SK-N-SH (cell line): ENCODE measurements around the gene MAD1L1. TPM values are rescaled to one million over a fixed set of nuclear protein-coding genes. Genes with fewer than 3 reads are reported as not detected.
A peak's percentile ranks its signal among the peaks of the same experiment; 100 is the strongest.

Source experiments
- CTCF ChIA-PET: fragments of 300-600, 350-600 bp; formaldehyde crosslinking; extraction: SDS; loops from one replicate; lab custom pipeline; 2021; lab: Yijun Ruan, JAX
- POLR2A ChIA-PET: fragments of 350-600 bp; sonication (Branson Sonifier 250); formaldehyde crosslinking; extraction: SDS; loops from one replicate; lab custom pipeline; 2020; ENCODE audit warnings: antibody characterized with exemption, inconsistent platforms; lab: Yijun Ruan, JAX
- DNase-seq: peaks from one replicate; pipeline ENCODE4 v3.0.0; 2012
- H2AFZ ChIP-seq: fragments of 200-600 bp; sonication (generic); 2 replicates; pipeline ENCODE4 v1.8.1; 2016; ENCODE audit warnings: antibody characterized with exemption, mild to moderate bottlenecking, low read depth
- H3F3A ChIP-seq: fragments of 200-600 bp; sonication (generic); replicated peaks from 2 replicates; pipeline ENCODE3; 2016; ENCODE audit warnings: antibody characterized with exemption, mild to moderate bottlenecking; ENCODE audit not compliant: insufficient read depth
- H3K27ac ChIP-seq, 2 experiments: fragments of 200-500 bp in 1 of 2; fragments of 200-600 bp in 1 of 2; sonication (Bioruptor generic) in 1 of 2; sonication (generic), shearing (Covaris generic) in 1 of 2; 2 replicates each; pipeline versions ENCODE4 v1.5.1 to v1.6.1; 2014 to 2016; ENCODE audit warnings: low read depth in 2 of 2, inconsistent platforms in 1 of 2, low read length in 1 of 2, mild to moderate bottlenecking in 1 of 2, mixed read lengths in 1 of 2
- H3K27me3 ChIP-seq: fragments of 200-600 bp; sonication (generic), shearing (Covaris generic); 2 replicates; pipeline ENCODE4 v1.6.1; 2016; ENCODE audit warnings: mixed run types; ENCODE audit not compliant: insufficient read depth
- H3K36me3 ChIP-seq, 2 experiments: fragments of 200-500 bp in 1 of 2; fragments of 200-600 bp in 1 of 2; sonication (Bioruptor generic) in 1 of 2; sonication (generic) in 1 of 2; replicated peaks in 1 of 2; 2 replicates each; pipeline versions ENCODE3 to v1.5.1; 2014 to 2016; ENCODE audit warnings: low read length in 1 of 2, mild to moderate bottlenecking in 1 of 2; ENCODE audit not compliant: insufficient read depth in 2 of 2, control insufficient read depth in 1 of 2
- H3K4me1 ChIP-seq, 2 experiments: fragments of 200-500 bp in 1 of 2; fragments of 200-600 bp in 1 of 2; sonication (Bioruptor generic) in 1 of 2; sonication (generic), shearing (Covaris generic) in 1 of 2; 2 replicates each; pipeline versions ENCODE4 v1.5.1 to v1.6.1; 2014 to 2016; ENCODE audit warnings: low read depth in 1 of 2, low read length in 1 of 2, mixed run types in 1 of 2; ENCODE audit not compliant: insufficient read depth in 2 of 2, control insufficient read depth in 1 of 2
- H3K4me2 ChIP-seq: fragments of 200-600 bp; sonication (generic), shearing (Covaris generic); 2 replicates; pipeline ENCODE4 v1.6.1; 2017; ENCODE audit warnings: mixed run types
- H3K4me3 ChIP-seq, 2 experiments: fragments of 200-500 bp in 1 of 2; fragments of 200-600 bp in 1 of 2; sonication (Bioruptor generic) in 1 of 2; sonication (generic), shearing (Covaris generic) in 1 of 2; 2 replicates each; pipeline versions ENCODE4 v1.5.1 to v1.8.1; 2014 to 2016; ENCODE audit warnings: low read depth in 2 of 2, inconsistent platforms in 1 of 2, low read length in 1 of 2, mild to moderate bottlenecking in 1 of 2, mixed read lengths in 1 of 2, moderate library complexity in 1 of 2
- H3K79me2 ChIP-seq: fragments of 200-600 bp; sonication (generic); 2 replicates; pipeline ENCODE4 v1.8.1; 2017; ENCODE audit warnings: mild to moderate bottlenecking; ENCODE audit not compliant: insufficient read depth
- H3K9ac ChIP-seq: fragments of 200-600 bp; sonication (generic); 2 replicates; pipeline ENCODE4 v1.6.1; 2017; ENCODE audit warnings: mixed run types
- H3K9me2 ChIP-seq: fragments of 200-600 bp; sonication (generic); 2 replicates; pipeline ENCODE4 v1.6.1; 2017; ENCODE audit warnings: mixed run types
- H3K9me3 ChIP-seq: fragments of 200-600 bp; sonication (generic); 2 replicates; pipeline ENCODE4 v1.6.1; 2017; ENCODE audit warnings: mixed run types, mild to moderate bottlenecking, moderate library complexity
- H4K20me1 ChIP-seq: fragments of 200-600 bp; sonication (generic); 2 replicates; pipeline ENCODE4 v1.6.1; 2017; ENCODE audit warnings: mild to moderate bottlenecking, mixed run types; ENCODE audit not compliant: insufficient read depth
- EP300 ChIP-seq, 2 experiments: IDR thresholded peaks; 2 replicates each; pipeline versions ENCODE4 v1.4.0 to v1.6.1; 2012; ENCODE audit warnings: borderline replicate concordance in 1 of 2, low read depth in 1 of 2, low read length in 1 of 2
- FOSL2 ChIP-seq: IDR thresholded peaks from 2 replicates; pipeline ENCODE4 v1.4.0; 2012; ENCODE audit warnings: low read depth, mild to moderate bottlenecking, moderate library complexity, borderline replicate concordance
- FOXJ3 ChIP-seq: sonication (generic); formaldehyde crosslinking; IDR thresholded peaks from 2 replicates; pipeline ENCODE4 v1.5.1; 2020; ENCODE audit warnings: mild to moderate bottlenecking, missing genetic modification reagents
- FOXM1 ChIP-seq: IDR thresholded peaks from 2 replicates; pipeline ENCODE4 v1.4.0; 2012; ENCODE audit warnings: low read depth, mild to moderate bottlenecking
- GATA2 ChIP-seq: sonication (generic); formaldehyde crosslinking; IDR thresholded peaks from 2 replicates; pipeline ENCODE4 v1.5.0; 2020; ENCODE audit warnings: mild to moderate bottlenecking, missing genetic modification reagents
- JUND ChIP-seq: IDR thresholded peaks from 2 replicates; pipeline ENCODE4 v1.4.0; 2012
- MEF2A ChIP-seq: IDR thresholded peaks from 2 replicates; pipeline ENCODE4 v1.4.0; 2012; ENCODE audit warnings: low read depth, borderline replicate concordance
- NFIC ChIP-seq: IDR thresholded peaks from 2 replicates; pipeline ENCODE4 v1.4.0; 2012; ENCODE audit warnings: borderline replicate concordance
- POLR2AphosphoS5 ChIP-seq: IDR thresholded peaks from 2 replicates; pipeline ENCODE4 v1.6.1; 2012; ENCODE audit warnings: low read depth, low read length
- RCOR1 ChIP-seq: fragments of 150-350 bp; IDR thresholded peaks from 2 replicates; pipeline ENCODE4 v1.6.1; 2017; ENCODE audit warnings: antibody characterized with exemption, low read length
- REST ChIP-seq: IDR thresholded peaks from 2 replicates; pipeline ENCODE4 v1.6.1; 2012; ENCODE audit warnings: mild to moderate bottlenecking, low read depth, low read length, moderate library complexity
- RFX5 ChIP-seq: IDR thresholded peaks from 2 replicates; pipeline ENCODE4 v1.6.1; 2012; ENCODE audit warnings: mild to moderate bottlenecking, improper control_type of control experiment, low read length
- RXRA ChIP-seq: IDR thresholded peaks from 2 replicates; pipeline ENCODE4 v1.4.0; 2012; ENCODE audit warnings: low read depth, mild to moderate bottlenecking, borderline replicate concordance
- SIN3A ChIP-seq: IDR thresholded peaks from 2 replicates; pipeline ENCODE4 v1.6.1; 2012; ENCODE audit warnings: low read depth, mild to moderate bottlenecking, low read length, moderate library complexity, borderline replicate concordance
- TAF1 ChIP-seq: IDR thresholded peaks from 2 replicates; pipeline ENCODE4 v1.6.1; 2012; ENCODE audit warnings: low read depth, mild to moderate bottlenecking, low read length, moderate library complexity, borderline replicate concordance
- USF1 ChIP-seq: IDR thresholded peaks from 2 replicates; pipeline ENCODE4 v1.4.0; 2012; ENCODE audit warnings: low read depth, borderline replicate concordance
- WGBS: methylation state at CpG from one replicate; pipeline ENCODE4 v1.1.6; 2017; ENCODE audit warnings: low lambda C conversion rate; 5-methylcytosine and 5-hydroxymethylcytosine counted together
- polyA plus RNA-seq, 3 experiments: library from polyadenylated mRNA; depleted of rRNA; stranded (reverse); fragments of >200 nt; gene quantifications; 2 replicates each; pipeline ENCODE4 v1.2.3, GENCODE V29; 2012
- TF ChIP-seq, protein P1 (sequence below): fragments of 200-600 bp; sonication (generic); IDR thresholded peaks from 2 replicates; pipeline ENCODE4 v1.6.1; 2017; ENCODE audit warnings: antibody characterized with exemption, mild to moderate bottlenecking, moderate library complexity

Gene MAD1L1
- polyA plus RNA-seq, 1 of the 3 experiments (the other 2 are of a cell fraction), result 46.2 TPM

GRCh38 chr7:1823376-1824150, 409.2 kb downstream of the MAD1L1 start:
- DNase-seq, result no peak
- no peaks in the 10 kb centered on the region for H3K36me3 ChIP-seq
- H3K9me3 ChIP-seq, result no peaks in the 10 kb centered on the region
- ChIA-PET POLR2A (no interaction called here), CTCF (interaction anchor here (0.9 kb wide), 1 partner anchor 11 kb away, joined by 3 read pairs; no protein-coding TSS in a partner anchor)
- H3K4me1 ChIP-seq, result peaks cover 0 to 26% of the 10 kb centered on the region in 2 experiments; a peak in 1 of 4 replicates
- no peaks in the 10 kb centered on the region for H3K79me2 ChIP-seq
- no peak overlapping the region for H3K4me3 ChIP-seq
- H3K27ac ChIP-seq, result no peak overlapping the region; a peak in 1 of 4 replicates
- 95% methylated on average over 20 of the region's 24 CpGs for WGBS
- H4K20me1 ChIP-seq, result no peaks in the 10 kb centered on the region
- H3K9me2 ChIP-seq, result no peaks in the 10 kb centered on the region
- no peaks in the 10 kb centered on the region for H3K27me3 ChIP-seq
- no peak for TF ChIP-seq USF1
- TF ChIP-seq GATA2 (CRISPR knock-in tag), result no peak
- TF ChIP-seq, protein P1, sequence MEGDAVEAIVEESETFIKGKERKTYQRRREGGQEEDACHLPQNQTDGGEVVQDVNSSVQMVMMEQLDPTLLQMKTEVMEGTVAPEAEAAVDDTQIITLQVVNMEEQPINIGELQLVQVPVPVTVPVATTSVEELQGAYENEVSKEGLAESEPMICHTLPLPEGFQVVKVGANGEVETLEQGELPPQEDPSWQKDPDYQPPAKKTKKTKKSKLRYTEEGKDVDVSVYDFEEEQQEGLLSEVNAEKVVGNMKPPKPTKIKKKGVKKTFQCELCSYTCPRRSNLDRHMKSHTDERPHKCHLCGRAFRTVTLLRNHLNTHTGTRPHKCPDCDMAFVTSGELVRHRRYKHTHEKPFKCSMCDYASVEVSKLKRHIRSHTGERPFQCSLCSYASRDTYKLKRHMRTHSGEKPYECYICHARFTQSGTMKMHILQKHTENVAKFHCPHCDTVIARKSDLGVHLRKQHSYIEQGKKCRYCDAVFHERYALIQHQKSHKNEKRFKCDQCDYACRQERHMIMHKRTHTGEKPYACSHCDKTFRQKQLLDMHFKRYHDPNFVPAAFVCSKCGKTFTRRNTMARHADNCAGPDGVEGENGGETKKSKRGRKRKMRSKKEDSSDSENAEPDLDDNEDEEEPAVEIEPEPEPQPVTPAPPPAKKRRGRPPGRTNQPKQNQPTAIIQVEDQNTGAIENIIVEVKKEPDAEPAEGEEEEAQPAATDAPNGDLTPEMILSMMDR, result no peak
- no peak for TF ChIP-seq MEF2A
- TF ChIP-seq EP300 (IDR thresholded peaks at IDR 0.05; ENCODE audit: borderline replicate concordance in 1 of 2, low read depth in 1 of 2, low read length in 1 of 2), result no peak
- TF ChIP-seq NFIC, result no peak
- H2AFZ ChIP-seq, result no peak overlapping the region
- H3F3A ChIP-seq, result no peaks in the 10 kb centered on the region
- no peak overlapping the region for H3K9ac ChIP-seq
- no peak overlapping the region for H3K4me2 ChIP-seq

DNA sequence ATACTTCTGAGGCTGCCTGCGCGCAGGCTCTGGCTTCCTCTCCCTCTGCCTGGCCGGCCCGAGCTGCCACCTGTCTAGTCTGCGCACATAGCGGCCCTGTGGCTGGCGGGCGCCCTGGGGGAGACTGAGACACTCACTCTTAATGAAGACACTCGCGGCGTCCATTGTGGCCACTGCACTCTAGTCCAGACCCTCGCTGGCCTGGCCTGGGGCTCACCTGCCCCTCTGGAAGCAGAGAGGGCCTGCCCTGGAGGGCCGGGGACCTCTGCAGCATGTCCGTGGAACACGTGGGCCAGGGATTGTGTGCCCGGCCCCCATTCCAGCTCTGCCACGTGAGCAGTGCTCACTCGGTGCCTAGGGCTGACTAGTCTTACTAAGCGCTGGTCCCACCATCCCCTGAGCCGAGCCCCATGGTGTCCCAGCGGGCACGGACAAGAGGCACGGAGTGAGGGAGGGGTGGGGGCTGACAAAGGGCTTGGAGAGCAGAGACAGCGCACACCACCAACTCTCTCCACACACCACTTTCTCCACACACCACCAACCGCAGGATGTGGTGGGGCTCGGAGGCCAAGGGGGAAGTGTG, 413.4 kb downstream of the MAD1L1 start:
- ChIA-PET POLR2A (no interaction called here), CTCF (no interaction called here)
- H3K9me3 ChIP-seq, result no peaks in the 10 kb centered on the region
- no peaks in the 10 kb centered on the region for H4K20me1 ChIP-seq
- H2AFZ ChIP-seq, result no peak overlapping the region
- H3K9ac ChIP-seq, result no peak overlapping the region
- peaks cover 0 to 55% of the 10 kb centered on the region in 2 experiments; a peak in 1 of 4 replicates for H3K4me1 ChIP-seq
- H3K4me3 ChIP-seq, result no peak overlapping the region
- no peaks in the 10 kb centered on the region for H3K79me2 ChIP-seq
- H3K27ac ChIP-seq, result peak overlapping the region in 1 of 2 experiments; percentile 22; a peak in 1 of 4 replicates
- no peaks in the 10 kb centered on the region for H3K27me3 ChIP-seq
- no peaks in the 10 kb centered on the region for H3K9me2 ChIP-seq
- no peaks in the 10 kb centered on the region for H3K36me3 ChIP-seq
- DNase-seq, result no peak
- 93% methylated on average over 25 of the region's 26 CpGs for WGBS
- no peak overlapping the region for H3K4me2 ChIP-seq
- H3F3A ChIP-seq, result no peaks in the 10 kb centered on the region
- TF ChIP-seq POLR2AphosphoS5, result no peak
- TF ChIP-seq FOXJ3 (CRISPR knock-in tag), result no peak
- no peak for TF ChIP-seq REST
- no peak for TF ChIP-seq TAF1
- TF ChIP-seq FOSL2, result no peak
- TF ChIP-seq JUND, result no peak
- TF ChIP-seq, protein P1, result no peak
- no peak for TF ChIP-seq RFX5
- no peak for TF ChIP-seq SIN3A
- TF ChIP-seq FOXM1, result no peak
- TF ChIP-seq MEF2A, result no peak
- no peak for TF ChIP-seq RCOR1
- no peak for TF ChIP-seq RXRA
